Measurements from ENCODE around the gene CCDC191. TPM values are rescaled to one million over a fixed set of nuclear protein-coding genes. Genes with fewer than 3 reads are reported as not detected.

CCDC191 gene
- total RNA-seq, 1 donor from 2014 or later = 4.9 TPM

DNA sequence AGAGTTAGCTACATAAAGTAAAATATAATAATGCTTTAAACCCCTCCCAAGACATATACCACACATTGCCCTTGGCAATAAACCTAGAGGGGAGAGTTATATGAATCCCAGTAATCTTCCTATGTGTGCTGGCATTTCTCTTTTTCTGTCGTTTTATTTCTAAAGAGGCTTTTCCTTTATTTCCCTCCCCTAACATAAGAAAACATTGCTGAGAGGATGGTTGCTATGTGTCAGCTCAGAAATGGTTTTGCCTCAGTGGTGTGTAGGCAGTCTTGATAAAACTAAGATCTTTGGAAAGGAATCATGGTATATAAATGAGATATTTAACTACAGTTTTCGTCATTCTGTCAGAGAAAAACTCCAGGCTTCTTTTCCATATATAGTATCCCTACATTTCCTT is 30.0 kb downstream of the CCDC191 start:
- Mint-ChIP-seq H3K27me3 (ENCODE audit: insufficient read depth, low read depth) (no peaks in the 10 kb centered on the region), H3K4me3 (no peak overlapping the region)
- no peak overlapping the region for H3K4me3 ChIP-seq

DNA sequence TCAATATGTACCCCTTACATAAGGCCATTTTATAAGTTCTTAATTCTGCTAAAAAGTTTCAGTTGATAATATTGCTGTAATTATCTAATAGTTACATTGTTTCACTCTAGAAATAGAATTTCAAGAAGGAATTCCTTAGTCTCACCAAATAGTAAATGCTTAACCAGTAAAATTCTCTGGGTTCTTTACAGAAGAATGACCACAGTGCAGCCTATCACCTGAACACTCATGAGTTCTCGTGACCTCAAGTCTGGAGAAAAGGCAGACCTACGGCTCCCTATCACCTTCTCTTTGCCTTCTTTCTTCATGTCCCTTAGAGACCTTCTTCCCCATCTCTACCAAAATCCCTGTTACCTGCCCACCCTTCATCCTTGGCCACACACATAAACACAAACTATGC is 30.9 kb downstream of the CCDC191 start:
- Histone ChIP-seq H3K9ac (no peak overlapping the region), H3K79me2 (ENCODE audit: low read depth) (no peaks in the 10 kb centered on the region), H3K4me2 (no peak overlapping the region), H3K36me3 (no peaks in the 10 kb centered on the region), H3F3A (ENCODE audit: low read depth) (peaks cover 2% of the 10 kb centered on the region), H3K9me3 (ENCODE audit: low read depth) (no peaks in the 10 kb centered on the region), H3K27me3 (no peaks in the 10 kb centered on the region), H3K4me3 (no peak overlapping the region), H3K4me1 (peaks cover 13% of the 10 kb centered on the region), H3K27ac (no peak overlapping the region), H4K20me1 (ENCODE audit: low read depth) (no peaks in the 10 kb centered on the region), H2AFZ (replicated peaks) (no peak overlapping the region)
- Mint-ChIP-seq H3K36me3 (no peaks in the 10 kb centered on the region), H3K4me3 (no peak overlapping the region), H3K4me1 (no peaks in the 10 kb centered on the region), H3K27ac (no peak overlapping the region), H3K27me3 (ENCODE audit: insufficient read depth, low read depth) (no peaks in the 10 kb centered on the region), H3K9me3 (no peaks in the 10 kb centered on the region)
- no peak for DNase-seq (ENCODE audit: low spot score)
- TF ChIP-seq EZH2phosphoT487 (IDR thresholded peaks at IDR 0.05) (no peak), EZH2 (IDR thresholded peaks at IDR 0.05) (no peak)
- TF ChIP-seq, protein P1, sequence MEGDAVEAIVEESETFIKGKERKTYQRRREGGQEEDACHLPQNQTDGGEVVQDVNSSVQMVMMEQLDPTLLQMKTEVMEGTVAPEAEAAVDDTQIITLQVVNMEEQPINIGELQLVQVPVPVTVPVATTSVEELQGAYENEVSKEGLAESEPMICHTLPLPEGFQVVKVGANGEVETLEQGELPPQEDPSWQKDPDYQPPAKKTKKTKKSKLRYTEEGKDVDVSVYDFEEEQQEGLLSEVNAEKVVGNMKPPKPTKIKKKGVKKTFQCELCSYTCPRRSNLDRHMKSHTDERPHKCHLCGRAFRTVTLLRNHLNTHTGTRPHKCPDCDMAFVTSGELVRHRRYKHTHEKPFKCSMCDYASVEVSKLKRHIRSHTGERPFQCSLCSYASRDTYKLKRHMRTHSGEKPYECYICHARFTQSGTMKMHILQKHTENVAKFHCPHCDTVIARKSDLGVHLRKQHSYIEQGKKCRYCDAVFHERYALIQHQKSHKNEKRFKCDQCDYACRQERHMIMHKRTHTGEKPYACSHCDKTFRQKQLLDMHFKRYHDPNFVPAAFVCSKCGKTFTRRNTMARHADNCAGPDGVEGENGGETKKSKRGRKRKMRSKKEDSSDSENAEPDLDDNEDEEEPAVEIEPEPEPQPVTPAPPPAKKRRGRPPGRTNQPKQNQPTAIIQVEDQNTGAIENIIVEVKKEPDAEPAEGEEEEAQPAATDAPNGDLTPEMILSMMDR (IDR thresholded peaks at IDR 0.05) = no peak

More for the DNA sequence above, 30.0 kb downstream of the CCDC191 start:
- Histone ChIP-seq H3K27ac (no peak overlapping the region), H3K9me3 (ENCODE audit: low read depth) (no peaks in the 10 kb centered on the region), H3K36me3 (no peaks in the 10 kb centered on the region), H2AFZ (replicated peaks) (no peak overlapping the region), H3F3A (ENCODE audit: low read depth) (peaks cover 2% of the 10 kb centered on the region), H3K4me1 (peaks cover 18% of the 10 kb centered on the region), H3K4me2 (no peak overlapping the region), H3K27me3 (no peaks in the 10 kb centered on the region), H3K79me2 (ENCODE audit: low read depth) (no peaks in the 10 kb centered on the region), H4K20me1 (ENCODE audit: low read depth) (no peaks in the 10 kb centered on the region), H3K9ac (no peak overlapping the region)
- no peak overlapping the region for H3K27ac Mint-ChIP-seq
- no peaks in the 10 kb centered on the region for H3K4me1 Mint-ChIP-seq
- TF ChIP-seq, protein P1 (IDR thresholded peaks at IDR 0.05) = no peak
- no peak for TF ChIP-seq EZH2phosphoT487 (IDR thresholded peaks at IDR 0.05)
- TF ChIP-seq EZH2 (IDR thresholded peaks at IDR 0.05) = no peak
- no peak for DNase-seq (ENCODE audit: low spot score)
- H3K36me3 Mint-ChIP-seq = no peaks in the 10 kb centered on the region
- no peaks in the 10 kb centered on the region for H3K9me3 Mint-ChIP-seq

DNA sequence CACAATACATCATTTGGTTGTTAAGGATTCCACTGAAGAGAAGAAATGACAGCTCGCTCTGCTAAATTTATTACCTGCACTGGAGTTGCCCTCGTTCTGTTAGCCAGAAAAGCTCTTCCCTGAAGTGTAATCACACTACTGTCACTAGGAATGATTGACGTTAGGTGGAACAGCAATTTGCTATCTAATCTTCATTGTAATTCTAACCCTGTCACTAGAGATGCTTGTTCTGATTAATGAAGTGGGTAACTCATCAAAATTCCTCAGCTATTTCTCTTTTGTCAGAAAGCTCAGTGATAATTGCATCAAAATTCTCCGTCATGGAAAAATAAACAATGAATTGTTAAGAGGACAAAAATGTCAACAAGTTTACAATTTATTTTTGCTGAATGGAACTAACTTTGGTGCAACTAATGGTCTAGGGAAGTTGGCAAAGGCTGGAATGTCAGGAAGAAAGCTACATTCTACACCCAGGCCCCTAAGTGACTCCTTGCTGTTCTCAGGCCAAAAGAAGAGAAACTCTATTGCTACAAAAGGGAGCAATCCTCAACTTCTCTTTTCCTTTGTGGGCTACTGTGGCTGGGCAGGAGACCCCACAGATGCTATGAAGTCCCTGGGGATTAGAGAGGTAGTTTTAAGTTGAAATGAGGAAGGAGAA is 34.1 kb downstream of the CCDC191 start:
- DNase-seq (ENCODE audit: low spot score) = no peak
- Histone ChIP-seq H3K4me2 (peak overlapping the region; percentile 49), H3K36me3 (no peaks in the 10 kb centered on the region), H3K9ac (no peak overlapping the region), H2AFZ (replicated peaks) (no peak overlapping the region), H3K27me3 (no peaks in the 10 kb centered on the region), H4K20me1 (ENCODE audit: low read depth) (no peaks in the 10 kb centered on the region), H3K4me1 (peaks cover 13% of the 10 kb centered on the region), H3K27ac (no peak overlapping the region), H3K9me3 (ENCODE audit: low read depth) (no peaks in the 10 kb centered on the region), H3F3A (ENCODE audit: low read depth) (peaks cover 2% of the 10 kb centered on the region), H3K79me2 (ENCODE audit: low read depth) (no peaks in the 10 kb centered on the region), H3K4me3 (no peak overlapping the region)
- H3K27me3 Mint-ChIP-seq (ENCODE audit: insufficient read depth, low read depth) = no peaks in the 10 kb centered on the region
- TF ChIP-seq, protein P1 (IDR thresholded peaks at IDR 0.05) = no peak
- no peak for TF ChIP-seq EZH2phosphoT487 (IDR thresholded peaks at IDR 0.05)
- TF ChIP-seq EZH2 (IDR thresholded peaks at IDR 0.05) = no peak
- H3K4me3 Mint-ChIP-seq = no peak overlapping the region
- no peaks in the 10 kb centered on the region for H3K36me3 Mint-ChIP-seq
- H3K27ac Mint-ChIP-seq = no peak overlapping the region
- H3K4me1 Mint-ChIP-seq = no peaks in the 10 kb centered on the region
- H3K9me3 Mint-ChIP-seq = no peaks in the 10 kb centered on the region

All from neural progenitor cell (in vitro differentiated cells).